ENCODE results near the gene MTMR3. TPM values are rescaled to one million over a fixed set of nuclear protein-coding genes. Genes with fewer than 3 reads are reported as not detected.

MTMR3 gene
- total and polyA plus RNA-seq, 2 of the 8 experiments (the other 6 are each of a cell fraction or from before 2014, with no cell fraction given): 16.9 to 18.5 TPM

GRCh38 chr22:30020511-30020910 is 137.5 kb downstream of the MTMR3 start:
- no peak overlapping the region for H3K18ac ChIP-seq (ENCODE audit: extremely low read depth, low read length)
- H3K4me3 ChIP-seq (ENCODE audit: extremely low read depth in 1 of 4, insufficient read depth in 2 of 4, low read depth in 3 of 4, low read length in 4 of 4): no peak overlapping the region
- FAIRE-seq: no peak
- no peak overlapping the region for H2AK5ac ChIP-seq (ENCODE audit: low read depth, low read length)
- no peak overlapping the region for H3K4ac ChIP-seq (replicated peaks; ENCODE audit: insufficient read length, low read depth, low read length)
- no peak overlapping the region for H3K4me2 ChIP-seq (ENCODE audit: insufficient read depth in 1 of 2, low read depth in 2 of 2, low read length in 2 of 2)
- no peaks in the 10 kb centered on the region for H3K79me2 ChIP-seq (ENCODE audit: control insufficient read depth in 1 of 2, insufficient read depth in 2 of 2, low read length in 2 of 2)
- H2BK20ac ChIP-seq (ENCODE audit: low read length): no peak overlapping the region
- no peak overlapping the region for H2BK12ac ChIP-seq (ENCODE audit: low read depth, low read length)
- H2BK5ac ChIP-seq (ENCODE audit: low read depth, low read length): no peak overlapping the region; the same call in 1 of the 2 replicates
- H3K27me3 ChIP-seq (replicated peaks in 1 of 4; ENCODE audit: control insufficient read depth in 3 of 4, extremely low read depth in 1 of 4, insufficient read depth in 3 of 4, low read length in 3 of 4): no peaks in the 10 kb centered on the region
- DNase-seq (ENCODE audit: low read depth in 1 of 2, low spot score in 2 of 2): no peak
- CTCF ChIA-PET (ENCODE audit: partially characterized antibody): interaction anchor here (1.5 to 2.2 kb wide), 3 partner anchors 12 to 15 kb away, joined by 3 to 7 read pairs (median 6); no protein-coding TSS in a partner anchor
- H2AFZ ChIP-seq (ENCODE audit: low read length): no peak overlapping the region
- no peak overlapping the region for H4K8ac ChIP-seq (ENCODE audit: extremely low read depth, insufficient read depth, low read length)
- WGBS, 2 experiments (ENCODE audit: extremely low coverage in 1 of 2, insufficient coverage in 1 of 2, insufficient read length in 1 of 2, insufficient replicate concordance in 2 of 2, low coverage in 1 of 2, low lambda C conversion rate in 2 of 2, missing lambda C conversion rate in 1 of 2): 95% methylated on average over 9 of the region's 9 CpGs; no CpG with 5 or more reads in 1 of the 2 experiments
- no peak for TF ChIP-seq SIRT6 (IDR thresholded peaks at IDR 0.05; ENCODE audit: low read length)
- no peak for TF ChIP-seq POLR2AphosphoS5 (IDR thresholded peaks at IDR 0.05; ENCODE audit: low read depth, low read length)
- TF ChIP-seq TBP (IDR thresholded peaks at IDR 0.05; ENCODE audit: low read depth, low read length): no peak
- TF ChIP-seq POU5F1 (IDR thresholded peaks at IDR 0.05; ENCODE audit: low read depth, low read length): no peak
- no peak for TF ChIP-seq KDM1A (IDR thresholded peaks at IDR 0.05; ENCODE audit: borderline replicate concordance, low read length)
- TF ChIP-seq MAX (IDR thresholded peaks at IDR 0.05): no peak
- TF ChIP-seq MAFK (IDR thresholded peaks at IDR 0.05; ENCODE audit: low read depth, low read length): no peak
- TF ChIP-seq RAD21 (IDR thresholded peaks at IDR 0.05 in 1 of 2, conservative IDR thresholded peaks at IDR 0.05 in 1 of 2; ENCODE audit: low read depth in 2 of 2, low read length in 2 of 2): no peak
- no peak for TF ChIP-seq SP2 (IDR thresholded peaks at IDR 0.05; ENCODE audit: low read length)
- no peak for TF ChIP-seq ATF2 (IDR thresholded peaks at IDR 0.05; ENCODE audit: low read length)
- H3K9ac ChIP-seq (replicated peaks in 1 of 4; ENCODE audit: extremely low read depth in 1 of 4, low read depth in 3 of 4, low read length in 3 of 4): no peak overlapping the region
- peaks cover 16 to 52% (median 46%) of the 10 kb centered on the region in 4 experiments; a peak in 7 of 8 replicates for H3K36me3 ChIP-seq (ENCODE audit: control insufficient read depth in 2 of 4, insufficient read depth in 4 of 4, low read length in 3 of 4)
- no peak overlapping the region for H2BK15ac ChIP-seq (ENCODE audit: low read length)
- H3K79me1 ChIP-seq (ENCODE audit: low read depth, low read length): 0 out of 2 replicates have a peak, but pooled peaks cover 3% of the 10 kb centered on the region
- H3K23ac ChIP-seq (ENCODE audit: insufficient read length): no peak overlapping the region
- POLR2A ChIA-PET (ENCODE audit: partially characterized antibody): no interaction called here
- no peaks in the 10 kb centered on the region for H3K23me2 ChIP-seq (ENCODE audit: low read depth, low read length)
- no peak overlapping the region for H4K5ac ChIP-seq (ENCODE audit: insufficient read length, low read depth, low read length)
- no peak overlapping the region for H3K27ac ChIP-seq (ENCODE audit: low read depth, low read length)
- H3K9me3 ChIP-seq (ENCODE audit: insufficient read depth in 2 of 2, low read depth in 1 of 2, low read length in 1 of 2): no peaks in the 10 kb centered on the region
- no peak overlapping the region for H2BK120ac ChIP-seq (replicated peaks; ENCODE audit: low read depth, low read length)
- H3K14ac ChIP-seq (ENCODE audit: insufficient read length): no peak overlapping the region
- no peaks in the 10 kb centered on the region for H3K4me1 ChIP-seq (replicated peaks in 1 of 4; ENCODE audit: control insufficient read depth in 3 of 4, insufficient read depth in 4 of 4, low read length in 3 of 4)
- peaks cover 0 to 4% of the 10 kb centered on the region in 2 experiments for H4K20me1 ChIP-seq (replicated peaks in 1 of 2; ENCODE audit: control insufficient read depth in 1 of 2, insufficient read depth in 2 of 2, low read length in 2 of 2)
- H4K91ac ChIP-seq (replicated peaks; ENCODE audit: insufficient read length, low read length): no peak overlapping the region
- H3K56ac ChIP-seq (replicated peaks; ENCODE audit: insufficient read length, low read depth, low read length): no peak overlapping the region
